Pons (tissue), 1 donor: Measurements from ENCODE around the gene SPATC1L.

Source experiments
- DNase-seq: peaks from one replicate; pipeline ENCODE4 v3.0.0-alpha.2; 2016; ENCODE audit warnings: low spot score

The SPATC1L gene

GRCh38 chr21:46161633-46162592 lies 22.3 kb downstream of the SPATC1L start:
- DNase-seq = no peak

GRCh38 chr21:46160907-46161632 lies 23.2 kb downstream of the SPATC1L start:
- DNase-seq = no peak

DNA sequence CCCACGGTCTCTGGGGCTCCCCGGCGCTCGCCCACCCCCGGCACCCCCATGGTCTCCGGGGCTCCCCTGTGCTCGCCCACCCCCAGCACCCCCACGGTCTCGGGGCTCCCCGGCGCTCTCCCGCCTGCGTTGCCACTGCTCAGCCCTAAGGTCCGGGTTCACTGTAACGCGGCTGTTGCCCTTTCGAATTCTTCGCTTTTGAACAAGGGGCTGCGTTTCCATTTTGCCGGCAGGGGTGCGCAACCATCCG lies 23.7 kb downstream of the SPATC1L start:
- no peak for DNase-seq

DNA sequence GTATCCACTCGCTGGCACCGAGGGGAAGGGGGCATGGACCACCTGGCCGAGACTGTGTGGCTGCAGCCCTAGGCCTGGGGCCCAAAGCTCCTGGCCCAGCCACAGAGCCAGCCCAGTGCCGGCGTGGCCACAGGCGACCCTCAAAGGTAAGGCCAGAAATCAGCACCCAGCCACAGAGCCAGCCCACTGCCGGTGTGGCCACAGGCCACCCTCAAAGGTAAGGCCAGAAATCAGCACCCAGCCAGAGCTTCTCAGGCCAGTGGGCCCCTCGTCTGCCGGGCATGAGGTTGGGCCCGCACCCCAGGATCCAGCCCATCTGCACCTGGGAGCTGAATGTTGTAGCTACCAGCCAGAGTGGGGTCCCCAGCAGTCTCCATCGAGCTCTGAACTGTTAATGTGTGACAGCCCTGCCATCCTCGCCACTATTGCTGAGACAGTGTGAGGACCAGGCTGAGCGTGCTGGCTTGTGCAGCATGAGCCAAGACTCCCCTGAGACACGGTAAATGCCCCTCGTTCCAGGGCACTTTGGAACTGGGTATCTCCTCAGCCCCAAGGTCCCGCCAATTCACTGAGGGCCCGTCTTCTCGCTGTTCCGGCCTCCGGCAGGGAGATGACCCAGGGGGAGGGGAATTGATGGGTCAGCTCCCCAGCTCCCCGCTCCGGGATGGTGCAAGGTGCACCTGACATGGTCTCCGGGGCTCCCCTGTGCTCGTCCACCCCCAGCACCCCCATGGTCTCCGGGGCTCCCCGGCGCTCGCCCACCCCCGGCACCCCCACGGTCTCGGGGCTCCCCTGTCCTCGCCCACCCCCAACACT lies 24.2 kb downstream of the SPATC1L start:
- no peak for DNase-seq

DNA sequence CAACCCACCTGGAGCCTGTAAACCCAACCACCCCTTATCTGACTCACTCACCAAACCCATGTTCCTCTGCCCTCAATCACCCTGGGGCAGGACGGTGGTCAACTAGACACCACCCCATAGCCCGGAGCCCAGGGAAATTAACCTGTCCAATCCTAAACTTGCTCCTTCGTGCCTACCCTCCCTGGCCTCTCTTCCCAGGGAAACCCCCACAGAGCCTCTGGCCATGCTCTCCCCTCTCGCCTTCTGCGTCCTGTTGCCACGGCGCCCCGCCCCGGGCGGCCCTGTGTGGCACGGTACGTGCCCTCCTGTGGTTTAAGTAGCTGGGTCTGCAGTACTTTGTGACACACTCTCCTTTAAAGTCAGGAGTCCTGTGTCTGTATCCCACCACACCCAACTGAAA lies 24.9 kb downstream of the SPATC1L start:
- no peak for DNase-seq

- DNase-seq = no peak
These were observed 25.5 kb downstream of the SPATC1L start for GRCh38 chr21:46158666-46159300.

- no peak for DNase-seq
These were observed 26.2 kb downstream of the SPATC1L start for GRCh38 chr21:46157987-46158451.

GRCh38 chr21:46157396-46157986 lies 26.8 kb downstream of the SPATC1L start:
- DNase-seq = no peak

GRCh38 chr21:46156678-46157077 lies 27.6 kb downstream of the SPATC1L start:
- no peak for DNase-seq

- DNase-seq = no peak
These were observed 27.9 kb downstream of the SPATC1L start for GRCh38 chr21:46156378-46156645.

DNA sequence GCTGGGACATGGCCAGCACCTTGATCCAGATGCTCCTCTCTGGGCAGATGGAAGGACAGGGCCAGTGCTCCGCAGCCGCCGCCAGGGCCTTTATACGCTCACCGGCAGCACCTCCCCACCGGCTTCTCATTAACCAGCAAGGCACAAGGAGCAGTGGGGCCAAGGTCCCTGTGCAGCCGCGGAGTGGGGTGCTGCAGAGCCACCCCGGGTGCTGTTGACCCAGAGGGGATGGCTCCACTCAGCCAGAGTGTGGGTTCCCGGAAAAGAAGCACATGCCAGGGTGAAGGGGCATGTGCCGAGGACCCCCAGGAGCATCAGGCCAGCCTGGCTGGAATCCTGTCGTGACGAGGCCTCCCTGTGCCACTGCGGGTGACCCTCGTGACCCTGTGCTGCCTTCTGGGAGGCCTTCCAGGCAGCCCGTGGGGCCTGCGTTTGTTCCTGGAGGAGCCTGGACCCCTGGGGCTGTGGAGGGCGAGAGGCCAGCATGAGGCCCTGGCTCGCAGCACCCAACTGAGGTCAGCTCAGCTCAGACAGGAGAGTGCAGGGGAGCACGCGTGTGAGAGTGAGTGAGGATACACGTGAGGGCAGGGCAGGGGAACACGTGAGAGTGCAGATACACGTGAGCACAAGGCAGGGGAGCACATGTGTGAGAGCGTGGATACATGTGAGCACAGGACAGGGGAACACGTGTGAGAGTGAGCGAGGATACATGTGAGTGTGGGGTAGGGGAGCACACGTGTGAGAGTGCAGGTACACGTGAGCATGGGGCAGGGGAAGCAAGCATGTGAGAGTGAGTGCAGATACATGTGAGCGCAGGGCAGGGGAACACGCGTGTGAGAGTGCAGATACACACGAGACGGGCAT lies 28.5 kb downstream of the SPATC1L start, which contains the start of gene FTCD:
FTCD (minus strand) TSS at position 66 of the 864 bp plus-strand sequence; CDS start at position 10, 56 bp downstream.
- no peak for DNase-seq

GRCh38 chr21:46154955-46155513 lies 29.2 kb downstream of the SPATC1L start:
- no peak for DNase-seq

GRCh38 chr21:46154155-46154954 lies 29.9 kb downstream of the SPATC1L start:
- no peak for DNase-seq

GRCh38 chr21:46153247-46154154 lies 30.8 kb downstream of the SPATC1L start:
- DNase-seq = peak; percentile 67

DNA sequence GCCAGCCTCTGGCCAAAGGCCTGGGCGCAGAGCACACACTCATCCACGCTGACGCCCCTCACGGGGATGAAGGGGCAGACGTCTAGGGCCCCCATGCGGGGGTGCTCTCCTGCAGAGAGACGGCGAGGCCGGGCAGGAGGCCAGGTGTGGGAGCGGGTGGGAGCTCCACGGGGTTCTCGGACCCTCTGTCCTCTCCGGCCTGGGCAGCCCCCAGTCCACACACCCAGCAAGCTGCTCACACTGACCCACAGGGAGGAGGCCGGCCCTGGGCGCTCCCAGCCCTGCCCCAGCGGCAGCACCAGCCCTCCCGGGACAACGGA lies 31.4 kb downstream of the SPATC1L start:
- DNase-seq = no peak

DNA sequence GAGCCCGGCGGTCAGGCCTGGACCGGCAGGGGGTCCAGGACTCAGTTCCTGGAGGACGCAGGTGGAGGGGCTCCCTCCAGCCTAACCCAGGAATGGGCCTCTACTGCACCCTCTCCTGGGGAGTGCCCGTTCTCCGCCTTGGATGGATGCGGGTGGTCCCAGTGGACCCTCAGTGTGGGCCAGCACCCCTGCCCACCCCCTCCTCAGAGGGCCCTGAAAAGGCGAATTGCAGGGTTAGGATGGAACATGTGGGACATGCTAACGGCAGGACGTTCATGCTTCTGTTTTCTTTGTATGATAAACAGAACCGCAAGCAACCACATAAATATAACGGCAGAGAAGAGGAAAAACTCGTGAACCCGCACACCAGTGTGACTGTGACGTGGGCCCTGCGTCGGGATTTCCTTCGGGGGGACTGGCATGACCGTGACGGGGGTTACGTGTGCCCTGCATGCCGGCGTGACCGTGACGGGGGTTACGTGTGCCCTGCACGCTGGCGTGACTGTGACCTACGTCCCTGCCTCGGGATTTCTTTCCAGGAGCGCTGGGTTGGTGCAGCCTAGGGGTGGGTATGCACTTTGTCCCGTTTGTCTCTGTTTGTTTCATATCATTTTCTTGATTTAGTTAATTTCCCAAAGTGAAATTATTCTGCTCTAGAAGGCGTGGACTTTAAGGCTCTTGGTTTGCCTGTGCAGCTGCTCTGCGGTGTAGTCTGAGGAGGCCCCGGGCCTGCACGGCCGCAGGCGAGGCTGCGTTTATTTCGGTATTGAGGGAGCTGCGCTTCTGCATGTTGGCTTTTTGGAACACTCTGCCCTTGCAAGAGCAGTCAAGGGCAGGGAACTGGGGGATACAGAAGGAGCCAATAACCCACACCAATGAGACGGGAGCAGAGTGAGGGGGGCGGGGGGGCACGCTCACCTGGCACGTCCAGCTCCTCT lies 32.0 kb downstream of the SPATC1L start:
- no peak for DNase-seq

DNA sequence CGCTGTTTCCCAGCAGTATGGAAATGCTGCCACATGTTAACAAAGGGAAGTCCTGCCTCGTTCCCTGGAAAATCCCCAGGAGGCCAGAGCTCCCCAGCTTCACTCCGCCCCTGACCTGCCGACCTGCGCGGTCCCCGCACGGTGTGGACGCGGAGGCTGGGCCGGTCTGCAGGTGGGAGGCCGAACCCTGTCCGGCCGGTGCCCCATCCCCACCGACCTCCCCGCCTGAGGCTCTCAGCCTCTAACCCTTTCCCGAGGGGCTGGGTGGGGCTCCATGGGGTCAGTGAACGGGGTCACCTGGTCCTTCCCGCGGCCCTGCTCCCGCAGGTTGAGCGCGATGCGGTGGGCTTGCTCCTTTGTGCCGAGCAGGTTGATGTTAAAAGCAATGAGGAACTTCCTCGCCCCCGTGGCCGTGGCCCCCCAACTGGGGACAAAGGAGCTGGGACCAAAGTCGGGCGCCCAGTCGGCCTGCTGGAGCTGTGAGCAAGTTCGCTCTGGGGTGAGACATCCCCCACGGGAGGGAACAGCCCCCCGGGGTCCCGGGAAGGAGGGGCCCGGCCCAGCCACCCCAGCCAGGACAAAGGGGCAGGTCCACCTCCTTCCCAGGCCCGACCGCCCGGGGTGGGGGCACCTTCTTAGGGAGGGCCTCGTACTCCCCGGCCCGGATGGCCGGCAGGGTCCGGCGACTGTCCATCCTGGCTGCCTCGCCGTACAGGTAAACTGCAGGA lies 32.8 kb downstream of the SPATC1L start:
- DNase-seq = no peak
